Omental fat pad (tissue), 4 donors: ENCODE results near the gene MSMB. TPM values are rescaled to one million over a fixed set of nuclear protein-coding genes. Genes with fewer than 3 reads are reported as not detected.

Experiments
- ATAC-seq: fragments of 150-250 bp; one replicate; pipeline ENCODE4 v1.9.1; 2016; ENCODE audit warnings: mild to moderate bottlenecking, moderate library complexity; ENCODE audit not compliant: low FRiP score
- DNase-seq: peaks from one replicate; pipeline ENCODE4 v3.0.0-alpha.2; 2019; ENCODE audit warnings: low spot score
- total RNA-seq, 4 donors: library from RNA; depleted of rRNA; stranded (reverse); fragments of >200 nt; gene quantifications; one replicate each; pipeline ENCODE4 v1.1.0, GENCODE V29; 2016
- TF ChIP-seq, protein P1 (sequence below), 3 donors: fragments of 450-650 bp; IDR thresholded peaks; one replicate each; pipeline ENCODE4 v1.5.1; 2016 to 2017; ENCODE audit warnings: antibody characterized with exemption in 3 of 3, mild to moderate bottlenecking in 3 of 3, moderate library complexity in 2 of 3

MSMB gene
- total RNA-seq, 4 donors from 2014 or later: not detected

DNA sequence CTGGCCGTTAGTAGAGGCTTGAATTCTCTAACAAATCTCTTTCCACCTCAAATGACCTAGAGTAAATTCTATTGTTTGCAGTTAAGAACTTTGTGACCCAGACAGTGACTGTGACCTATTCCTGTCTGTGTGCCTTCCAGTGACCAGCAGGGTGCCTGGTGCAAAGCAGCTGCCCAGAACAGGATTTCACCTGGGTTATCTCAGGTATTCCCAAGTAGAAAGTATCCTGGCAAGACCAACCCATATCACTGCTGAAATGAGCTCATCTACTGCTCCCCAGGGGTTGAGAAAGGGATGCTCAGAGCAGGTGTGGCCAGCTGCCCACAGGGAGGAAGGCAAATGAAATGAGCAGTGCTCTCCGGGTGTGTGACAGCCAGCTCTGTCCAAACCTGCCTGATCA is 2.1 kb upstream of the MSMB start:
- ATAC-seq (no peak), DNase-seq (no peak)
- TF ChIP-seq, protein P1, sequence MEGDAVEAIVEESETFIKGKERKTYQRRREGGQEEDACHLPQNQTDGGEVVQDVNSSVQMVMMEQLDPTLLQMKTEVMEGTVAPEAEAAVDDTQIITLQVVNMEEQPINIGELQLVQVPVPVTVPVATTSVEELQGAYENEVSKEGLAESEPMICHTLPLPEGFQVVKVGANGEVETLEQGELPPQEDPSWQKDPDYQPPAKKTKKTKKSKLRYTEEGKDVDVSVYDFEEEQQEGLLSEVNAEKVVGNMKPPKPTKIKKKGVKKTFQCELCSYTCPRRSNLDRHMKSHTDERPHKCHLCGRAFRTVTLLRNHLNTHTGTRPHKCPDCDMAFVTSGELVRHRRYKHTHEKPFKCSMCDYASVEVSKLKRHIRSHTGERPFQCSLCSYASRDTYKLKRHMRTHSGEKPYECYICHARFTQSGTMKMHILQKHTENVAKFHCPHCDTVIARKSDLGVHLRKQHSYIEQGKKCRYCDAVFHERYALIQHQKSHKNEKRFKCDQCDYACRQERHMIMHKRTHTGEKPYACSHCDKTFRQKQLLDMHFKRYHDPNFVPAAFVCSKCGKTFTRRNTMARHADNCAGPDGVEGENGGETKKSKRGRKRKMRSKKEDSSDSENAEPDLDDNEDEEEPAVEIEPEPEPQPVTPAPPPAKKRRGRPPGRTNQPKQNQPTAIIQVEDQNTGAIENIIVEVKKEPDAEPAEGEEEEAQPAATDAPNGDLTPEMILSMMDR (IDR thresholded peaks at IDR 0.05): no peak

DNA sequence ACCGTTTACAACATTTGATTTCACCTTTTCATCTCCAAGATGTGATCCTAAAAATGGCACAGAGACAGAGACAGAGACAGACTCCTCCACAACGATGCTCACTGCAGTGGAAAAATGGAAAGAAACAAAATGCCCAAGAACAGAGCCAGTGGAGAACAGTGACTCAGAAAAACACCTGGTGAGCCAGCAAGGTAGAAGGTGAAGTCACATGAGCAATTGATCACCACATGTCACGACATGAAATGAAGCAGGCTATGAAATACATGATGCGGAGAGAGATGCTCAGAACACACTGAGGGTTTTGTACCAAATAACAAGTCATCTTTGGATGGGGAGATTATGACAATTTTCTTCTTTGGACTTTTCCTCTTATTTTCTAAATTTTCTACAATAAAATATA is 3.5 kb downstream of the MSMB start:
- TF ChIP-seq, protein P1 (IDR thresholded peaks at IDR 0.05): no peak
- ATAC-seq (no peak), DNase-seq (no peak)

DNA sequence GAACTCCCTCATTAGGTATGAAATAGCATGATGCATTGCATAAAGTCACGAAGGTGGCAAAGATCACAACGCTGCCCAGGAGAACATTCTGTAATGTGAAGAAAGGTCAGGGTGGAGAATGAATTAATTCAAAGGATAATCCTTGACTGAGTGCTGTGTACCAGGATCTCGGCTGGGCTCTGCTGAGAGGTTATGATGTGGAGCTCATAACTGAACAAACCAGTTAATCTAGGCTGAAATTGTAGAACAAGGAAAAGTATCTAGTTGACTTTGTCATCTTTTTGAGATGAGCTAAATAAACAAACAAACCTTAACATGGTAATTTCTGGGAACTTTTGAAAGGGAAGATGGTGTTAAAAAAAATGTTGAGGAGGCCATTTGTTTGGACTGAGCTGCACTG is 6.1 kb downstream of the MSMB start:
- TF ChIP-seq, protein P1 (IDR thresholded peaks at IDR 0.05): no peak
- no peak for DNase-seq
- ATAC-seq: no peak

DNA sequence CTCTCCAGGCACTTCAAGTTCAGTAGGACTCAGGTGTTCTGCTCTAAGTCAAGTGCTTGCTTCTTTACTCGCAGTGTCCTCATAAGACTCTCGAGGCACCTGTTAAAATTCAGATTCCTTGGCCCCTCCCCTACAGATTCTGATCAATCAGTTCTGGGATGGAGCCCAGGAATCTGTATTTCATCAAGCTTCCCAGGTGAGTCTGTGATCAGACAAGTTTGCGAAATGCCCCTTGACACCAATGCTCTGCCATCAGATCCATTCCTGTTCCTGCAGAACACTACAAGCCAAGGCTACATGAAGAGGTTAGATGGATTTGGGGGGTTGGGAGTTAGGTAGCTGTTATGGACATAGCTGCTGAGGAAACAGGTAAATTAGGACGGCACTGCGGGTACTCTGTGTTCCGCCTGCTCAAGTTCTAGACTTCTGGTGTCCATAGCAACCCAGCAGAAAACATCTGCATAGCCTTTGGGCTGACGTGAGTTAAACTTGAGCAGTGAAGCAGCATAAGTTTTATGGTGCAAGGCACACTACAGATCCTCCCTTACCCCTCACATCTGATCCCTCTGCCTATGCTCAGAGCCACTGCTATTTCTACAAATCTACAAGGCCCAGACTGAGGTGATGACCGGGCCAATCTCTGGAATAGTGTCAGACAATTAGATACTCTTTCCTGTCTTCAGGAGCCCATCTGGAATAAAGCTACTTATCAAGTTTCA is 8.8 kb downstream of the MSMB start:
- DNase-seq (no peak), ATAC-seq (no peak)
- TF ChIP-seq, protein P1 (IDR thresholded peaks at IDR 0.05): no peak

DNA sequence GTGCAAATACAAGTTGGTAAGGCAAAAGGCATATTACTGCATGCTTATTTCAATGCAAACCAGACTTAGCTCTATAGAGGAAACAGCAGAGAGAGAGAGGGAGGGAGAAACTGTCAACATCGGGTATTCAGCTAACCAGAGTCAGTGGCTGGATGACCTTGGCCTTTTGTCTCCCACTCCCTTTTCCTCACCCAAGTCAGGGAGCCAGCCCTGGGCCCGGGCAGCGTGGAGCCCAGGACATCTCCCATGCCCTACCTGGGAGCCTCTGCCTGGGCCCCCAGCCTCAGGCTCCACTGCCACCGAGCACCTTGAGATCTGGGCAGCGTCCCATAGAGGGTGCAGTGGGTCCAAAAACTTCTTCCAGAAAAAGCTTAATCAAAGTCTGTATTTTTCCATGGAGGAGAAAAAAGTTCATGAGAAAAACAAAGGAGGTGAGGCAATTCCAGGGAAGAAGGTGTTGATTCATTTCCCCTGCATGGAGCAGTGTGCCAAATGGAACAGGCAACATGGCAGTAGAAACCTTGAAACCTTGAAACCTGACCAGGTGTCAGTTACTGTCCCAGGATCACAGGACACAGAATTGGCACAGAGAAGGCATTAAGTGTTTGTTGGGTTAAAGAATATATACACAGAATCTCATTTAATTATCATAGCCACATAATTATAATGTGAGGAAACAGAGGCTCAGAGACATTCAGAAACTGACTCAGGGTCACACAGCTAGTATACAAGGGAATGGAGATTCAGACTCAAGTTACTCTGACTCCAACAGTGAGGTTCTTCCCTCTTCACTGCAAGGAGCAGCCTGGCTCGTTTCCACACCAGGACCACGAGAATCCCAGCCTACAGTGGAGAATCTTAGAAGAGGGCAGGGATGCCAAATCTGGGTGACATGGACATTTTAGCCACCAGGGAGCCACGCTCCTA is 9.9 kb downstream of the MSMB start:
- ATAC-seq: no peak

DNA sequence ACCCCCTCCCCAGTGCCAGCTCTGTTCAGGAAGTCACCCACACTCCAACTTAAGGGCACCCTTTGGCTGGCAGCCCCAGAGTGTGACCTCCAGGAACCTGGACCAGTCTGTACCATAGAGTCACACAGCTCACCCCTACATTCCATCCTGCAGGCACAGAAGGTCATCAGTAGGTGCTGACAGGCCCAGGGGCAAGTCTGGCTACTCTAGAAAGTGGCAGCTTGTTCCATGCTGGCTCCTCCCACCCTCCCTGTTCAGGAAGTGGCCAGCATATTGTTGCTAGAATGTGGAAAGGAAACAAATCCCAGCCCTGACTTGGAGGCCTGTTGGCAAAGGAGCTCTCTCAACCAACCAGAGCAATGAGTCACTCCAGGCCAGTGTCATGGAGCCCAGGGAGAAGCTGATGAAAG is 12.5 kb downstream of the MSMB start:
- no peak for ATAC-seq
- TF ChIP-seq, protein P1 (IDR thresholded peaks at IDR 0.05): no peak
- no peak for DNase-seq

More for the DNA sequence above, 9.9 kb downstream of the MSMB start:
- TF ChIP-seq, protein P1 (IDR thresholded peaks at IDR 0.05): no peak
- DNase-seq: no peak
